Measurements from ENCODE around the gene JAK2. TPM values are rescaled to one million over a fixed set of nuclear protein-coding genes. Genes with fewer than 3 reads are reported as not detected.

The JAK2 gene
- total and polyA plus RNA-seq, 9 of the 15 experiments (the other 6 are each of a cell fraction or from before 2014, with no cell fraction given) = 4.7 to 23.4 (median 15.3) TPM

GRCh38 chr9:4987961-4988421, 2.9 kb downstream of the JAK2 start (continued):
- TF ChIP-seq, protein P1, sequence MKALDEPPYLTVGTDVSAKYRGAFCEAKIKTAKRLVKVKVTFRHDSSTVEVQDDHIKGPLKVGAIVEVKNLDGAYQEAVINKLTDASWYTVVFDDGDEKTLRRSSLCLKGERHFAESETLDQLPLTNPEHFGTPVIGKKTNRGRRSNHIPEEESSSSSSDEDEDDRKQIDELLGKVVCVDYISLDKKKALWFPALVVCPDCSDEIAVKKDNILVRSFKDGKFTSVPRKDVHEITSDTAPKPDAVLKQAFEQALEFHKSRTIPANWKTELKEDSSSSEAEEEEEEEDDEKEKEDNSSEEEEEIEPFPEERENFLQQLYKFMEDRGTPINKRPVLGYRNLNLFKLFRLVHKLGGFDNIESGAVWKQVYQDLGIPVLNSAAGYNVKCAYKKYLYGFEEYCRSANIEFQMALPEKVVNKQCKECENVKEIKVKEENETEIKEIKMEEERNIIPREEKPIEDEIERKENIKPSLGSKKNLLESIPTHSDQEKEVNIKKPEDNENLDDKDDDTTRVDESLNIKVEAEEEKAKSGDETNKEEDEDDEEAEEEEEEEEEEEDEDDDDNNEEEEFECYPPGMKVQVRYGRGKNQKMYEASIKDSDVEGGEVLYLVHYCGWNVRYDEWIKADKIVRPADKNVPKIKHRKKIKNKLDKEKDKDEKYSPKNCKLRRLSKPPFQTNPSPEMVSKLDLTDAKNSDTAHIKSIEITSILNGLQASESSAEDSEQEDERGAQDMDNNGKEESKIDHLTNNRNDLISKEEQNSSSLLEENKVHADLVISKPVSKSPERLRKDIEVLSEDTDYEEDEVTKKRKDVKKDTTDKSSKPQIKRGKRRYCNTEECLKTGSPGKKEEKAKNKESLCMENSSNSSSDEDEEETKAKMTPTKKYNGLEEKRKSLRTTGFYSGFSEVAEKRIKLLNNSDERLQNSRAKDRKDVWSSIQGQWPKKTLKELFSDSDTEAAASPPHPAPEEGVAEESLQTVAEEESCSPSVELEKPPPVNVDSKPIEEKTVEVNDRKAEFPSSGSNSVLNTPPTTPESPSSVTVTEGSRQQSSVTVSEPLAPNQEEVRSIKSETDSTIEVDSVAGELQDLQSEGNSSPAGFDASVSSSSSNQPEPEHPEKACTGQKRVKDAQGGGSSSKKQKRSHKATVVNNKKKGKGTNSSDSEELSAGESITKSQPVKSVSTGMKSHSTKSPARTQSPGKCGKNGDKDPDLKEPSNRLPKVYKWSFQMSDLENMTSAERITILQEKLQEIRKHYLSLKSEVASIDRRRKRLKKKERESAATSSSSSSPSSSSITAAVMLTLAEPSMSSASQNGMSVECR (CRISPR knock-in tag; IDR thresholded peaks at IDR 0.05) = 0 out of 2 replicates have a peak, but pooled peaks have one; percentile 40
- no peak for TF ChIP-seq GATA2 (CRISPR knock-in tag; IDR thresholded peaks at IDR 0.05)
- no peak for TF ChIP-seq KDM2B (CRISPR knock-in tag; IDR thresholded peaks at IDR 0.05)
- TF ChIP-seq ARID1B (IDR thresholded peaks at IDR 0.05) = peak; percentile 41; the same call in 1 of the 2 replicates
- 0 out of 2 replicates have a peak, but pooled peaks have one; percentile 32 for TF ChIP-seq GATAD2A (IDR thresholded peaks at IDR 0.05)
- TF ChIP-seq ZNF174 (CRISPR knock-in tag; IDR thresholded peaks at IDR 0.05) = no peak
- no peak for TF ChIP-seq ETV6 (IDR thresholded peaks at IDR 0.05; ENCODE audit: borderline replicate concordance in 1 of 2, low read depth in 2 of 2, low read length in 1 of 2)
- TF ChIP-seq ETV6 (CRISPR knock-in tag; IDR thresholded peaks at IDR 0.05; ENCODE audit: borderline replicate concordance) = no peak
- TF ChIP-seq, protein P2, sequence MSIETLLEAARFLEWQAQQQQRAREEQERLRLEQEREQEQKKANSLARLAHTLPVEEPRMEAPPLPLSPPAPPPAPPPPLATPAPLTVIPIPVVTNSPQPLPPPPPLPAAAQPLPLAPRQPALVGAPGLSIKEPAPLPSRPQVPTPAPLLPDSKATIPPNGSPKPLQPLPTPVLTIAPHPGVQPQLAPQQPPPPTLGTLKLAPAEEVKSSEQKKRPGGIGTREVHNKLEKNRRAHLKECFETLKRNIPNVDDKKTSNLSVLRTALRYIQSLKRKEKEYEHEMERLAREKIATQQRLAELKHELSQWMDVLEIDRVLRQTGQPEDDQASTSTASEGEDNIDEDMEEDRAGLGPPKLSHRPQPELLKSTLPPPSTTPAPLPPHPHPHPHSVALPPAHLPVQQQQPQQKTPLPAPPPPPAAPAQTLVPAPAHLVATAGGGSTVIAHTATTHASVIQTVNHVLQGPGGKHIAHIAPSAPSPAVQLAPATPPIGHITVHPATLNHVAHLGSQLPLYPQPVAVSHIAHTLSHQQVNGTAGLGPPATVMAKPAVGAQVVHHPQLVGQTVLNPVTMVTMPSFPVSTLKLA (conservative IDR thresholded peaks at IDR 0.05) = 0 out of 4 replicates have a peak, but pooled peaks of 1 of the 2 experiments have one; percentile 24
- TF ChIP-seq ZBTB9 (CRISPR knock-in tag; IDR thresholded peaks at IDR 0.05) = no peak
- no peak for TF ChIP-seq HDAC2 (IDR thresholded peaks at IDR 0.05)
- TF ChIP-seq BRD9 (IDR thresholded peaks at IDR 0.05; ENCODE audit: low read depth, partially characterized antibody) = peak; percentile 92
- TF ChIP-seq SMARCA4 (IDR thresholded peaks at IDR 0.05) = peak; percentile 40; the same call in 1 of the 2 replicates
- peak; percentile 61 to 73 (median 70) for TF ChIP-seq CTCF (IDR thresholded peaks at IDR 0.05 in 2 of 3, conservative IDR thresholded peaks at IDR 0.05 in 1 of 3; ENCODE audit: insufficient read depth in 2 of 3, low read depth in 1 of 3, low read length in 3 of 3)
- TF ChIP-seq ZNF551 (CRISPR knock-in tag; IDR thresholded peaks at IDR 0.05) = no peak
- TF ChIP-seq THRAP3 (IDR thresholded peaks at IDR 0.05; ENCODE audit: borderline replicate concordance) = 0 out of 2 replicates have a peak, but pooled peaks have one; percentile 56
- TF ChIP-seq MBD1 (CRISPR knock-in tag; IDR thresholded peaks at IDR 0.05) = no peak
- TF ChIP-seq TRIM24 (IDR thresholded peaks at IDR 0.05) = 0 out of 4 replicates have a peak, but pooled peaks of 1 of the 2 experiments have one; percentile 15
